ENCODE results near the gene PDE6B. TPM values are rescaled to one million over a fixed set of nuclear protein-coding genes. Genes with fewer than 3 reads are reported as not detected.

The PDE6B gene
- total RNA-seq, 1 experiment from 2014 or later: not detected

DNA sequence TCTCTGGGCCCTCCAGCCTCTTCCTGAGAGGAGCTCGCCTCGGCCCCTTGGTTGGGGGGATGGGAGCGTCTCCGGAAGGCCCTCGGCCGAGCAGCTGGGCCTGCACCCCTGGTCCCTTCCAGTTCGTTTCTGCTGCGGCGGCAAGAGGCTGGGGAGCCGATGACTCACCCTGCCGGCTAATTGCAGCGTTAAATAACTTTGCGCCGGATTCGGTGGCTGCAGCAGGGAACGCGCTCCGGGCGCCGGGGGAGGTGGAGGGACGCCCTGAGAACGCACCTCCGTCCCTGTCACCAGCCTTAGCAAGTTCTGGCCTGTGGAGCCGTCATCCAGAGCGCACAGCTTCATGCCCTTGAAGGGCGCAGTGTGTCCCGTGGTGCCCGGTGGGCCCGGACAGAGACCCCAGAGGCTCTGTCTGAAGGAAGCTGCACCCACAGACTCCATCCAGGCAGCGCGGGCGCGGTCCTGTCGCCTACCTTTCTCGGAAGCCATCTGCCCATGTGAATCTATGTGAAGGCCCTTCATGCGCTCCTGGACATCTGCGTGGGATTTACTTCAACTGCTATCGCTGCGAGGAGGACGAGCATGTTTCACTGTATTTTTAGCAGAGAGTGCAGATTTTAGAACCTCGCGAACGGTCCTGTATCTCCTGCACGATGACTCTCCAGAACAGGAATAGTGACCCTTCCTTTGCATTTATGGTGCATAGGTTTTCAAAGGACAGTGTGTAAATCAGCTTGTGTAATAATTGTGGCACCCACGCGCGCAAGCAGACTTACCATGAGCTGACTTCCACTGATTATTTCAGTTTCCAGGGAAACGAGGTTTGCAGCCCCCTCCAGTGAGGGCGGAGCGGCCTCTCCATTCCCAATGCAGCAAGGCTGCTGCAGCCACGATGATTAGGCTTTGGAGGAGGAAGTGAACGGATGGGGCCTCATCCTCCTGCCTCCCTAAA lies 47.6 kb upstream of the PDE6B start:
- Mint-ChIP-seq H3K9me3 (ENCODE audit: unreplicated experiment) (no peaks in the 10 kb centered on the region), H3K4me1 (ENCODE audit: insufficient read depth, unreplicated experiment) (peaks cover 7% of the 10 kb centered on the region), H3K27ac (ENCODE audit: low read depth, unreplicated experiment) (no peak overlapping the region), H3K27me3 (ENCODE audit: insufficient read depth, unreplicated experiment) (peaks cover 66% of the 10 kb centered on the region), H3K36me3 (ENCODE audit: insufficient read depth, unreplicated experiment) (no peaks in the 10 kb centered on the region), H3K4me3 (ENCODE audit: unreplicated experiment) (peak overlapping the region; percentile 73)
- ChIA-PET CTCF (interaction anchor here (0.6 kb wide), 1 partner anchor 55 kb away, joined by 3 read pairs; no protein-coding TSS in a partner anchor), POLR2A (interaction anchor here (0.7 kb wide), 1 partner anchor 1184 kb away, joined by 4 read pairs; no protein-coding TSS in a partner anchor)
- intact Hi-C loops (cut with micrococcal nuclease): no loop called here
- peak; percentile 68 for DNase-seq (ENCODE audit: unreplicated experiment)
- BruUV-seq (replicated peaks): no TSS peak
- TF ChIP-seq, protein P1, sequence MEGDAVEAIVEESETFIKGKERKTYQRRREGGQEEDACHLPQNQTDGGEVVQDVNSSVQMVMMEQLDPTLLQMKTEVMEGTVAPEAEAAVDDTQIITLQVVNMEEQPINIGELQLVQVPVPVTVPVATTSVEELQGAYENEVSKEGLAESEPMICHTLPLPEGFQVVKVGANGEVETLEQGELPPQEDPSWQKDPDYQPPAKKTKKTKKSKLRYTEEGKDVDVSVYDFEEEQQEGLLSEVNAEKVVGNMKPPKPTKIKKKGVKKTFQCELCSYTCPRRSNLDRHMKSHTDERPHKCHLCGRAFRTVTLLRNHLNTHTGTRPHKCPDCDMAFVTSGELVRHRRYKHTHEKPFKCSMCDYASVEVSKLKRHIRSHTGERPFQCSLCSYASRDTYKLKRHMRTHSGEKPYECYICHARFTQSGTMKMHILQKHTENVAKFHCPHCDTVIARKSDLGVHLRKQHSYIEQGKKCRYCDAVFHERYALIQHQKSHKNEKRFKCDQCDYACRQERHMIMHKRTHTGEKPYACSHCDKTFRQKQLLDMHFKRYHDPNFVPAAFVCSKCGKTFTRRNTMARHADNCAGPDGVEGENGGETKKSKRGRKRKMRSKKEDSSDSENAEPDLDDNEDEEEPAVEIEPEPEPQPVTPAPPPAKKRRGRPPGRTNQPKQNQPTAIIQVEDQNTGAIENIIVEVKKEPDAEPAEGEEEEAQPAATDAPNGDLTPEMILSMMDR (IDR thresholded peaks at IDR 0.05; ENCODE audit: unreplicated experiment): no peak

DNA sequence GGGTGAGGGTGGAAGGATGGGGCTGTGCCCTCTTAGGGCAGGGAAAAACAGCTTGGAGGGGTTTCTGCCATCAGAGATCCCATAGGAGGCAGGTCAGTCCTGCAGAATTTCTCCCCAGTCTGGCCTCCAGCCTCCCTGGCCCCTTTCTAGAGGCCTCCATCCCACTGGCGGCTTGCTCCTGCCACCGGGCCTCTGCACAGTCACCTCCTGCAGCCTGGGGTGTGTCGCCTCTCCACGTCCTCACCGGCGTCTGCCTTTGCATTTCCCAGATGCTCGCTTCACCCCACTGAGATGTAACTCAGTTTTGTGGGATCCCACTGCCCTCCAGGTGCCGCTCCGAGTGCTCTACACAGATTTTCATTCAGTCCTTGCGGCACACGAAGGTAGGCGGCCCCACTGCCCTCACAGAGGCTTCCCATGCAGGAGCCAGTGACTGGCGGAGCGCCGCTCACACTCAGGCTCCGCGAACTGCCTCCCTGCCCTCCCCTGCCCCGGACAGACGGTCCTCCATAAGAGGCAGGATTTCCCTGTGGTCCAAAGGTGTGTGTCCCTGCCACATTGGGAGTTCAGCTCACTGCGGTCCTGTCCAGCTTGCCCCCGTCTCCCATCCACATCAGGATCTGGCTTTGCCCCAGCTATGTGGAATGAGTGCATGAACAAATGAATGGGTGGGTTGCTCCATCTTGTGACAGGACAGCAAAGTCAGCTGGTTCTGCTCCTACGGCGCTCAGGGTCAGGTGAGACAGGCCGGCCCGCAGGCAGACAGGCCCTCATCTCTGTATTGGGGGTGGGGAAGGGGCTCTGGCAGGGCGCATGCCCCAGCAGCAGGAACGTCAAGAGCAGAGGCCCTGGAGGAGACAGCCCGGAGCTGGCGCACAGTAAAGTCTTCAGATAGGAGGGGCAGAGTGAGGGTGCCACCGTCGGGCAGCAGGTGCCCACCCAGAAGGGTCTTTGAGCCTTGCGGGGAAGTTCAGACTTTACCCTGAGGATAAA lies 46.6 kb upstream of the PDE6B start:
- CTCF ChIA-PET: no interaction called here
- H3K4me3 Mint-ChIP-seq (ENCODE audit: unreplicated experiment): no peak overlapping the region
- H3K4me1 Mint-ChIP-seq (ENCODE audit: insufficient read depth, unreplicated experiment): peaks cover 7% of the 10 kb centered on the region
- no peak for DNase-seq (ENCODE audit: unreplicated experiment)
- POLR2A ChIA-PET: no interaction called here
- intact Hi-C loops (cut with micrococcal nuclease): no loop called here
- no peaks in the 10 kb centered on the region for H3K9me3 Mint-ChIP-seq (ENCODE audit: unreplicated experiment)
- BruUV-seq (replicated peaks): no TSS peak
- H3K36me3 Mint-ChIP-seq (ENCODE audit: insufficient read depth, unreplicated experiment): no peaks in the 10 kb centered on the region
- H3K27me3 Mint-ChIP-seq (ENCODE audit: insufficient read depth, unreplicated experiment): peaks cover 57% of the 10 kb centered on the region
- H3K27ac Mint-ChIP-seq (ENCODE audit: low read depth, unreplicated experiment): no peak overlapping the region
- TF ChIP-seq, protein P1 (IDR thresholded peaks at IDR 0.05; ENCODE audit: unreplicated experiment): no peak

DNA sequence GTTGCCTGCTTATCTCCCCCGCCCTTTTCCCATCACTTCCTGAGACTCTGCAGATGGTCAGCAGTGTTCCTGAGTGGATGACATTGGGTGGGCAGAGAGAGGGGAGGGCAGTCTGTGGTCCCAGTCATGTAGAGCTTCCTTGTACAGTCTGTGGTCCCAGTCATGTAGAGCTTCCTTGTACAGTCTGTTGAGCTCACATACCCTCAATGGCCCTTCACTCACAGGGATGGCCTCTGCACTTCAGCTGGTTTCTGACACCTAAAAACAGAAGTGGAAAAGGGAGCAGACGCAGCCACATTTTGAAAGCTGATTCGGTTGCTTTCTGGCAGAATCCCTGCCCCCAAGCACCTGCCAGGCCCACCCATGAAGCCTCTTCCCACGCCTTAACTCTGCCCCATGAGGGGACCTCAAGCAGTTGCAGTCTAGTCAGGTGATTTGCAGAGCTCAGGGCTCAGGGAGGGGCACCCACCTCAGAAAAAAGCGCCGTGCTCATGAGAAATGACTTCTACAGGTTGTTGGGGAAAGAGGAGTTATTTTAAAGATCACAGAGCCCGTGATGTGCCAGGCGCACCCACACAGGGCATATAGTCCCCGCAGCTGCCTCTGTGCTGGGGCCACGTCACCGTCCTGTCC lies 45.7 kb upstream of the PDE6B start:
- no TSS peak for BruUV-seq (replicated peaks)
- no peak for DNase-seq (ENCODE audit: unreplicated experiment)
- intact Hi-C loops (cut with micrococcal nuclease): no loop called here
- H3K9me3 Mint-ChIP-seq (ENCODE audit: unreplicated experiment): no peaks in the 10 kb centered on the region
- peaks cover 48% of the 10 kb centered on the region for H3K27me3 Mint-ChIP-seq (ENCODE audit: insufficient read depth, unreplicated experiment)
- TF ChIP-seq, protein P1 (IDR thresholded peaks at IDR 0.05; ENCODE audit: unreplicated experiment): no peak
- ChIA-PET CTCF (no interaction called here), POLR2A (interaction anchor here (0.8 kb wide), 1 partner anchor 22 kb away, joined by 3 read pairs; no protein-coding TSS in a partner anchor)
- no peak overlapping the region for H3K4me3 Mint-ChIP-seq (ENCODE audit: unreplicated experiment)
- H3K27ac Mint-ChIP-seq (ENCODE audit: low read depth, unreplicated experiment): no peak overlapping the region
- no peaks in the 10 kb centered on the region for H3K36me3 Mint-ChIP-seq (ENCODE audit: insufficient read depth, unreplicated experiment)
- H3K4me1 Mint-ChIP-seq (ENCODE audit: insufficient read depth, unreplicated experiment): peaks cover 7% of the 10 kb centered on the region

All from MCF 10A (cell line).